Upper lobe of right lung (tissue), 1 donor: ENCODE data around the gene DRAP1. TPM values are rescaled to one million over a fixed set of nuclear protein-coding genes. Genes with fewer than 3 reads are reported as not detected.

Experiments
- ATAC-seq: fragments of 200-7000 bp; cut with Tn5 transposase; one replicate; pipeline ENCODE4 v1.9.1; 2020; ENCODE audit warnings: mild to moderate bottlenecking, moderate library complexity
- DNase-seq: peaks from one replicate; pipeline ENCODE4 v3.0.0-alpha.2; 2020
- H3K27ac ChIP-seq: fragments of 200-600 bp; one replicate; pipeline ENCODE4 v1.8.0; 2022
- H3K27me3 ChIP-seq: fragments of 200-600 bp; one replicate; pipeline ENCODE4 v1.8.0; 2022; ENCODE audit warnings: mild to moderate bottlenecking
- H3K36me3 ChIP-seq: fragments of 200-600 bp; one replicate; pipeline ENCODE4 v1.8.0; 2022
- H3K4me1 ChIP-seq: fragments of 200-600 bp; one replicate; pipeline ENCODE4 v1.8.0; 2022
- H3K4me3 ChIP-seq: fragments of 200-600 bp; one replicate; pipeline ENCODE4 v1.8.0; 2022; ENCODE audit warnings: mild to moderate bottlenecking
- H3K9me3 ChIP-seq: fragments of 200-600 bp; one replicate; pipeline ENCODE4 v1.8.0; 2022
- intact Hi-C: fragments of 100-400 bp; cut with DNase I; formaldehyde crosslinking; loops from one replicate; pipeline ENCODE4 v1.11.0; 2022
- total RNA-seq: library from RNA; stranded (reverse); fragmentation: NEBNext Ultra II Directional; extraction: Animal tissue kit (Norgen Biotek cat#: 25700); gene quantifications from one replicate; pipeline ENCODE4 v1.2.1, GENCODE V29; 2021
- TF ChIP-seq, protein P1 (sequence below): fragments of 200-600 bp; IDR thresholded peaks from one replicate; pipeline ENCODE4 v1.8.0; 2022; ENCODE audit warnings: antibody characterized with exemption
- donor health status: DM: no; HTN: yes; CAD: no; lungs with severe emphysema.

The DRAP1 gene
- total RNA-seq, 1 donor from 2014 or later = 62.8 TPM

GRCh38 chr11:65900125-65900898, 18.9 kb upstream of the DRAP1 start, which contains the start of gene FOSL1:
Gene FOSL1 (minus strand): TSS chr11:65900388. CDS start chr11:65900339, 49 bp downstream.
- ATAC-seq = peak; percentile 95
- Histone ChIP-seq H3K9me3 (no peaks in the 10 kb centered on the region), H3K36me3 (no peaks in the 10 kb centered on the region), H3K27me3 (no peaks in the 10 kb centered on the region), H3K27ac (peak within 1 kb of the TSS; percentile 55), H3K4me3 (peak within 1 kb of the TSS; percentile 65), H3K4me1 (peaks cover 18% of the 10 kb centered on the region)
- TF ChIP-seq, protein P1, sequence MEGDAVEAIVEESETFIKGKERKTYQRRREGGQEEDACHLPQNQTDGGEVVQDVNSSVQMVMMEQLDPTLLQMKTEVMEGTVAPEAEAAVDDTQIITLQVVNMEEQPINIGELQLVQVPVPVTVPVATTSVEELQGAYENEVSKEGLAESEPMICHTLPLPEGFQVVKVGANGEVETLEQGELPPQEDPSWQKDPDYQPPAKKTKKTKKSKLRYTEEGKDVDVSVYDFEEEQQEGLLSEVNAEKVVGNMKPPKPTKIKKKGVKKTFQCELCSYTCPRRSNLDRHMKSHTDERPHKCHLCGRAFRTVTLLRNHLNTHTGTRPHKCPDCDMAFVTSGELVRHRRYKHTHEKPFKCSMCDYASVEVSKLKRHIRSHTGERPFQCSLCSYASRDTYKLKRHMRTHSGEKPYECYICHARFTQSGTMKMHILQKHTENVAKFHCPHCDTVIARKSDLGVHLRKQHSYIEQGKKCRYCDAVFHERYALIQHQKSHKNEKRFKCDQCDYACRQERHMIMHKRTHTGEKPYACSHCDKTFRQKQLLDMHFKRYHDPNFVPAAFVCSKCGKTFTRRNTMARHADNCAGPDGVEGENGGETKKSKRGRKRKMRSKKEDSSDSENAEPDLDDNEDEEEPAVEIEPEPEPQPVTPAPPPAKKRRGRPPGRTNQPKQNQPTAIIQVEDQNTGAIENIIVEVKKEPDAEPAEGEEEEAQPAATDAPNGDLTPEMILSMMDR = peak; percentile 6
- intact Hi-C loops = no loop called here
- DNase-seq = peak; percentile 97

DNA sequence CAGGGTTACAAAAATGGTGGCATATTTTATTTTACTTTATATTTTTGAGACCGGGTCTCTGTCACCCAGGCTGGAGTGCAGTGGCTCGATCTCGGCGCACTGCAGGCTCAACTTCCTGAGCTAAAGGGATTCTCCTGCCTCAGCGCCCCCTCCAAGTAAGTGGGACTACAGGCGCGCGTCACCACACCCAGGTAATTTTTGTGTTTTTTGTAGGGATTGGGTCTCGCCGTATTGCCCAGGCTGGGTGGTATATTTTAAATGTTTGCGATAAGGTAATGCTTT, 18.4 kb upstream of the DRAP1 start:
- no peaks in the 10 kb centered on the region for H3K36me3 ChIP-seq
- peak overlapping the region; percentile 65 for H3K4me3 ChIP-seq
- DNase-seq = no peak
- intact Hi-C loops = no loop called here
- TF ChIP-seq, protein P1 = no peak
- no peak for ATAC-seq
- peaks cover 18% of the 10 kb centered on the region for H3K4me1 ChIP-seq
- H3K27me3 ChIP-seq = no peaks in the 10 kb centered on the region
- H3K27ac ChIP-seq = peak overlapping the region; percentile 42
- H3K9me3 ChIP-seq = no peaks in the 10 kb centered on the region

GRCh38 chr11:65903068-65903481, 16.2 kb upstream of the DRAP1 start:
- intact Hi-C loops = no loop called here
- H3K4me3 ChIP-seq = no peak overlapping the region
- DNase-seq = no peak
- no peak overlapping the region for H3K27ac ChIP-seq
- H3K36me3 ChIP-seq = no peaks in the 10 kb centered on the region
- ATAC-seq = peak; percentile 14
- TF ChIP-seq, protein P1 = no peak
- H3K9me3 ChIP-seq = no peaks in the 10 kb centered on the region
- peaks cover 18% of the 10 kb centered on the region for H3K4me1 ChIP-seq
- H3K27me3 ChIP-seq = no peaks in the 10 kb centered on the region

GRCh38 chr11:65903715-65904114, 15.5 kb upstream of the DRAP1 start:
- Histone ChIP-seq H3K27ac (no peak overlapping the region), H3K4me1 (peaks cover 13% of the 10 kb centered on the region), H3K36me3 (no peaks in the 10 kb centered on the region), H3K9me3 (no peaks in the 10 kb centered on the region), H3K4me3 (no peak overlapping the region), H3K27me3 (no peaks in the 10 kb centered on the region)
- no peak for DNase-seq
- TF ChIP-seq, protein P1 = no peak
- no peak for ATAC-seq
- intact Hi-C loops = no loop called here

DNA sequence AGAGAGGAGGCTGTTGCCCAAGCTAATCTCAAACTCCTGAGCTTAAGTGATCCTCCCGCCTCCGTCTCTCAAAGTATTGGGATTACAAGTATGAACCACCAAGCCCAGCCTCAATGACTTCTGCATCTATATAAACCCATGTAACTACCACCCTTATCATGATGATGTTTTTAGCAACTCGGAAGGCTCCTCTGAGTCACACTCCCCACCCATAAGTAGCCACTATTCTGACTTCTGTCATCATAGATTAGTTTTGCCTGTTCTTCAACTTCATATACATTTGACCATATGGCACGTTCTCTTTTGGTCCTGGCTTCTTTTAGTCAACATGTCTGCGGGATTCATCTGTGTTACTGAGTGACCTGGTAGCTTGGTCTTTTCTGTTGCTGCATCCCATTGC, 12.6 kb upstream of the DRAP1 start:
- Histone ChIP-seq H3K9me3 (no peaks in the 10 kb centered on the region), H3K36me3 (no peaks in the 10 kb centered on the region), H3K4me3 (no peak overlapping the region), H3K4me1 (peaks cover 6% of the 10 kb centered on the region), H3K27me3 (no peaks in the 10 kb centered on the region), H3K27ac (no peak overlapping the region)
- TF ChIP-seq, protein P1 = no peak
- ATAC-seq (no peak), DNase-seq (no peak)
- intact Hi-C loops = no loop called here
